NCI-H2107 treated with DMSO at 0.1 percent for 48 hours (cell line): ENCODE measurements around the gene KCNQ1OT1.

Experiments
- DNase-seq: peaks from one replicate; lab custom pipeline; 2025; ENCODE audit not compliant: unreplicated experiment; lab: John Stamatoyannopoulos, UW

Gene KCNQ1OT1

DNA sequence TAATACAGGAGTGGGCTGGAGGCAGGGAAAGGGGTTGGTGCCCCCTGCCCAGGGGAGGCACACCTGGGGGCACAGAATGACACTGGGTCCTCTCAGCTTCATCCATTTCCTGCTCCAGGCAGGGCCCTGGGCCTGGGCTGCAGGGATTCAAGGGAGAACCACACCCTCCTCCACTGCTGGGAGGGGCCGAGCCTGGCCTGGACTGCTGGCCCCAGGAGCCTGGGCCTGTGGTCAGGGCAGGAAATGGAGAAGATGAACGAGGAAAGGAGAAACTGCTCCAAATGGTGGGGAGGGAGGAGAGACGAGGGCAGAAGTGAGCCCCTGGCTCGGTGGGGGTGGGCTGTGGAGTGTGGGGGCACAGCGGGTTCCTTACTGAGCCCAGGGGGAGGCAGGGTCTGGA is 38.1 kb upstream of the KCNQ1OT1 start:
- DNase-seq: no peak

DNA sequence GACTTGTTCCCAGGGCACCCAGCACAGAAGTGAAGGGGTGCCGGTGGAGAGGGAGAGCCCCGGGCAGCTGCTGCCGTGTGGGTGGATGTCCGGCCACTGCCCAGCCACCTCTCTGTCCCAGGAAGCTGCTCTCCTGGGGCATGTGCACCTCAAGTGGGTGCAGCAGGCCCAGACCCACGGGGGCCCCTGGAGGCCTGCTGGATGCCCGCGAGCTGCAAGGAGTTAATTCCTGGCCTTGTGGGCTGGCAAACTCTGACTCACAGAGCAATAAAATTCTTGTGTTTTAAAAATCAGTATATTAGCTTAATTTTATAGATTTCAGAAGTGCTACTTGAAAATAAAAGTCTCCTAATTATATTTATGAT is 37.4 kb upstream of the KCNQ1OT1 start:
- DNase-seq: no peak

DNA sequence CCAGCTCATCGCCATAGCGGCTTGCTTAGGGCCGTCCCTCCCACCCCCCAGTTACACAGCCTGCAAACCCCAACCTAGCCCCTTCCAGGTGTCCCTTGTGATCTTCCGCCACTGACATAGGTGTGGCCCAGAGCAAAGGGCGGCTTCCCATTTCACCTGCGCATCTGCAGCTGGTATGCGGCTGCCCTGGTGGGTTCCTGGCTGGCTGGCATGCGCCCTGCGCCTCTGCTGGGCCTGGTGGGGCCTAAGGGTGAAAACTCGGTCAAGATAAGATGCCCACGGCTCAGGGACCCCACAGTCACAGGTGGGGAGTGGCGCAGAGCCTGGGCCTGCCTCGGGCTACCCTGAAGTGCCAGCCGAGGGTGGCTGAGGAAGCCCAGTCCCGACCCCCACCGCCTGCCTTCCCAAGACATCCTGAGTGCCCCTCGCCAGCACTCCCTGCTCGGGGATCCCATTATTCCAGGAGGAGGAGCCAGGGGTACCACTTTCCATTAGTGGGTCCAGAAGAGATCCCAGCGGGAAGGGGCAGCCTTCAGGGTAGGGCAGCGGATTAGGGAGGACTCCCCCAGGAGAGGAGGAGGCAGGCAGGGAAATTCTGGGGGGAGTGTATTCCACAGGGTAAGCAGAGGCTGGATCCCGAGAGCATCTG is 36.9 kb upstream of the KCNQ1OT1 start:
- no peak for DNase-seq

DNA sequence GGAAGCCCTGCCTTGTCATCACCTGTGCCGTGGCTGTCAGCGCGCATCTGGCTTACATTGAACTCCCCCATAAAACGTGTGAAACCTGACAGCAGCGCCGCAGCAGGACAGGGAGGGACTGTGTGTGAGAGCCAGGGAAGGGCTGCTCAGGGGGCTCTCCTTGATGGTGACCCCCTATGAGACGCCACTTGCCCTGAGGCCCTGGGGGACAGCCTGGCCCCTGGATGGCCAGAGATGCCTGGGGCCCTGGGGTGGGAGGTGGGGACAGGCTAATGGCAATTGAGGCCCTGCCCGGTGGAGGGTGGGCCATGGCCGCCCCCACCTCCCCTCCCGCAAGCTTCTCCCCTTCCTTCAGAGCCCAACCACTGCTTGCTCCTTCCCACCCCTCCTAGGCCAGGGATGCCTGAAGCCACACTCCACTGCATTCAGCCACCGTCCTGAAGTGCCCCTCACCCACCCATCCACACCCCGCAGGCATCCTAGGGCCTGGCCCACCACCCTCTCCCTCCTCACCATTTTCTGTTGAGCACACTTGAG is 35.3 kb upstream of the KCNQ1OT1 start:
- DNase-seq: no peak

DNA sequence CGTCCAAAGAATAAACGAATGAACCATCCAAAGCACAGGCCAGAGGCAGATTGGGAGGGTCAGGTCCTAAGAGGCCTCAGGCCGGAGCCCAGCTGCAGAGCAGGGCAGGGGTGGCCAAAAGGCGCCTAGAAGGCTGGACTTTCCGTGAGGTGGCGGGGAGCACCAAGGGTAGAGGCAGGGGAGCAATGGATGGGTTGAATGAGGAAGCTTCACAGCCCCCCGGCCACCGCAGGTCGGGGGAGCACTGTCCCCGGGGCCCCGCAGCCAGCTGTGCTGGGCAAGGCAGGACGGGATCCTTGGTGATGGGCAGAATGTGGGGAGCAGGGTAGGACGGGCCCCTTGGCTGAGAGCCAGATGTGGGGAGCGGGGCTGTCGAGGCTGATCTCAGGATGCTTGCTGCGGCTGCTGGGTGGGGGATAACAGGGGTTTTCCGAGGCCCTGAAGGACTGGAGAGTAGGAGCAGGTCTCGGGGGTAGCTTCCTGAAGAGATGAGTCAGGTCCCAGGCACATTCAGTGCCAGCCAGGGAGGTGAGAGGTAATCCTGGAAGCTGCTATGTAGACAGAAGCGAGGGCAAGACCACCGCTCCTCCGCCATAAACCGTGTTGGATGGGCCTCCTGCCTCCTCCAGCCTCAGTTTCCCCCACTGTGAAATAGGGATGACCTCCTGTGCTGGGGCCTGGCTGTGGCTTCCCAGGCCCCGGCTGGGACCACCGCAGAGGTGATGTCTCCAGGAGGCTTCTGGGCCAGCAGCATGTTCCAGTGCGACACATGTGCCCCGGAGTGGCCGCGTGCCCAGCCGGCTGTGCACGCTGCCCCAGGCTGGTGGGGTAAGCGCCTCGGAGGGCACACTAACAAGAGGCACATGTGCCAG is 34.6 kb upstream of the KCNQ1OT1 start:
- DNase-seq: no peak

DNA sequence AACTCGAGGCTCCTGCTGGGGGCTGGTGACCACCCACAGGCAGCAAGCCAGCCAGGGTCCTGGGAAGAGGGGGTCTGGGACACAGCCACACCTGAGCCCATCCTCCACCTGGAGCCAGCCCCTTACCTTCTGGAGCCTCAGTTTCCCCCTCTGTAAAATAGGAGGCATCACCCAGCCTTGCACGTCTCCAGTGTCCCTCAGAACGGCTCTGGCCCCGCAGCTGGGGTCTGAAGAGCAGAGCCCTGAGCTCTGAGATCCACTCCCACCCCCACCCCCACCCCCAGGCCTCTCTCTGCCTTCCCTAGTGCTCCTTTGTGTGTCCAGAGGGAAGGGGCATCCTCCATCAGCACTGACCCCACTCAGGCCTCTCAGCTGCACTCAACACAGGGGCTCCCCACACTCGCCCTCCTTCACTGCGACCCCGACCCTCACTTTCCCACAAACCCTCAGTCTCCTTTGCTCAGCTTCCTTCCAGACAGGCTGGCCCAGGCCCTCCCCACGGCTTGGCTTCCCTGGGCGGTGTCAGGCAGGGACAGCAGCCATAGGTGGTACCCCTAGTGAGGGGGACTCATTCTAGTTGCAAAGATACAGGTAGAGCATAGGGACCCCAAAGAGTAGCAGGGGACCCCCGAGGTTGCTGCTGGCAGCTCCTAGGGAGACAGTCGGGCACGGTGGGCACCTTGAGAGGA is 33.3 kb upstream of the KCNQ1OT1 start:
- no peak for DNase-seq

DNA sequence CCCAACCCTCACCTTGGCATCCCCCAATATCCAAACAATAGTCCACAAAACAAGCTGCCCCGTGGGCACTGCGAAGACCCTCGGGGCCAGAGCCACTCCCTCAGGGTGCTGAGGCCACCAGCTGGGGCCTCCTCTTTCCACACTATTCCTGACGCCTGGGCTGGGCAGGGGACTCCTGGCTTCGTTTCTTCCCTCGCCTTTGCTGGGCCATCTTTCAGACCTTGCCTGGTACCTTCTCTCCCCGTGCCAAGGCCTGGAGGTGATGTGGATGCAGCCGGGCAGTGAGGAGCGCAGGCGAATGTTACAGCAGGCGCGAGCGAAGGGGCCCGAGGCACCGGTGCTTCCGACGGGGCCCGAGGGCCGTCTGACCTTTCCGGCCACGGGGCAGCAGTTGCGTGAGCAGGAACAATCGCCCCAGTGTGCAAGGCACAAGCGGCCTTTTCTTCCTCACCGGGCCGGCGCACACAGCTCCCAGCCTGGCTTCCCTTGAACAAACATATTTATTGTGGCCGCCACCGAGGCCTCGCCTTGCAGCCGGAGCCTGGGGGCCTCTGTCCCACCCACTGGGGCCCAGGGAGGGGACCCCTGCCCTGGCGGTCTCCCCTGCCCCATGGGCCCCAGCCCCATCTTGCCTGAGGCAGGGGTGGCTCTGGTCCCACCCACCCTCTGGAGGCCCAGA is 32.6 kb upstream of the KCNQ1OT1 start:
- DNase-seq: no peak

DNA sequence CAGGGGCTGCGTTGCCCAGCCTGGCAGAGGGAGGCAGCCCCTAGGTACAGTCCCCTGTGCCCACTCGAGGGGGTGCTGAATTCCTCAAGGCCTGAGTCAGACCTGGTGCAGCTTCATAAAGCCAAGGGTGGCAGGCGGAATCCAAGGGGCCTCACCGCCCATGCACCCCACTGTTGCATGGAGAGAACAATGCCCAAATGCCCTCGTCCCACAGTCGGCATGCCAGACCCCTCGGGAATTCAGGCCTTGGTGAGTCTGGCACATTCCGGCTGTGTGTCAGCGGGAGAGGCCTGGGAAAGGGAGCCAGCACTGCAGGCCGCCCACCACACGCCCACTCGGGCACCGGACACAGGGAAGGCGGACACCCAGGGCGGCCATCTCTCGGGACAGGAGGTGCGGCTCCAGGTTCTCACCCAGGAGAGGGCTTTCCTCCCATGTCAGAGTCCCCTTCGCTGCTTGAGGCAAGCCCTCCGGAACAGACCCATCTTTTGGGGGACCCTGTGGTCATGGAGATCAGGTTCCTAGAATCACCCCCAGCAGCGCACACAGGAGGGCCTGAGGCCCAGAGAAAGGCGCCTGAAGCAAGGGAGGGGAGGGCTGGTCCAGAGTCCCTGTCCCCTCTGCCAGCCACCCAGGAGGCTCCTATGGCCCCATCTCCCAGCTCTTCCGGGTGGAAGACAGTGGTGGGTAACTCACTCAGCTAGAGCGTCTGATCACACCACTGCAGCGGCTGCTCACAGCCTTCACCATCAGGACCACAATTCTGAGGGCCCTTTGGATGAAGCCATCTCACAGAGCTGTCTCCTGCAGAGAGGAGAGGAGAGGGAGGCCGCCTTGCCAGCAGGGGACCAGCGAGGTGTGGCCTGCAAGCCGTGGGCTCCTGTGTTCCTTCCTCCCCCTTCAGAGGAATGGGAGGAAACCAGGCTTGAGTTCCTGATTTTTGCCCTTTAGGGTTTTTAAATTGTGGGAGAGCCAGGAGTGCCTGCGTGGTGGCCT is 31.6 kb upstream of the KCNQ1OT1 start:
- no peak for DNase-seq

DNA sequence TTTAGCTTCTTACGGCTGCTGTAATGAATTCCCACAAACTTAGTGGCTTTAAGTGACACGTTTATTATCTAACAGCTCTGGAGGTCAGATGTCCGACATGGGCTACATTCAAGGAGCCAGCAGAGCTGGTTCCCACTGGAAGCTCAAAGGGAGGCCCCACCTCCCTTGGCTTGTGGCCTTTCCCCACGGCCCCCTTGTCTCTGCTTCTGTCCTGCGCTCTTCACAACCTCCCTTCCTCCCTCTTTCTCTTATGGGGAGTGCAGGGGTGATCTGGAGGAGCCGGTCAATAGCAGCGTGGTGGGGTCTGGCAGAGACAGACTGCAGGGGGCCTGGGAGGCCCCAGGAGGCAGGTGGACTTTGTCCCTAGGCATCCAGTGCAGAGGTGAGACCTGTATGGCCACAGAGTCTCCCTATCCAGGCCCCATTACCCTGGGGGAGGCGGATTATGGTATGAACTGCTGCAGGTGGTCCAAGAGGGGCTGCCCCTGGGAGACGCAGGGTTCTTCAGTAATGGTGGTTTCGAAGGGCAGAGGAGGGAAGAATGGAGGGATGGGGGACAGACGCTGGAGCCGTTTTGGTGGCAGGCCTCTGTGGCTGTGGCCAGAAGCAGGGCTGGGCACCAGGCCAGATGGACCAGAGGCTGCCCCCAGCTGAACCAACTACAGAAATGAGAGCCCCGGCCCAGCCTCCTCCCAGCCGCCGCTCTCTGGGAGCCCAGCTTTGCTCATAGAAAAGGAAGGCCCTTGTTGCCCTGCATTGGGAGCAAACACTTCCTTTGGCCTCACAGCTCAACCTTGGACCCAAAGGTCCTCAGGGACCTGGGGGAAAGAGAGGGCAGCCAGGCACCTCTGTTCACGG is 30.7 kb upstream of the KCNQ1OT1 start:
- DNase-seq: no peak

DNA sequence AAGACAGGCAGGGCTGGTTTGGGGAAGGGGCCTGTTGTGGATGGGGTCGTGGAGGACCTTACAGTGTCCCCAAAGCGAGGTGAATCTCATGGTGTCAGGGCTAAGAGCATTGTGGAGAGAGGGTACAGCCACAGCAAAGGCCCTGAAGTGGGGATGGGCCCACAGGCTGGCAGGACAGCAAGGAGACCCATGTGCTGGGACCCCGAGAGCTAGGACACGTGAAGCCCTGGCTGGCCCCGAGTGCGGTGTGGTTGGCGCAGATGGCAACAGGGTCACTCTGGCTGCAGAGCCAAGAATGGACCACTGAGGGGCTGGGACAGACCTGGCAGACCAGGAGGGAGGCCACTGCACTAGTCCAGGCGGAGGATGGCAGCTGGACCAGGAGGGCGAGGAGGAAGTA is 30.0 kb upstream of the KCNQ1OT1 start:
- DNase-seq: no peak

DNA sequence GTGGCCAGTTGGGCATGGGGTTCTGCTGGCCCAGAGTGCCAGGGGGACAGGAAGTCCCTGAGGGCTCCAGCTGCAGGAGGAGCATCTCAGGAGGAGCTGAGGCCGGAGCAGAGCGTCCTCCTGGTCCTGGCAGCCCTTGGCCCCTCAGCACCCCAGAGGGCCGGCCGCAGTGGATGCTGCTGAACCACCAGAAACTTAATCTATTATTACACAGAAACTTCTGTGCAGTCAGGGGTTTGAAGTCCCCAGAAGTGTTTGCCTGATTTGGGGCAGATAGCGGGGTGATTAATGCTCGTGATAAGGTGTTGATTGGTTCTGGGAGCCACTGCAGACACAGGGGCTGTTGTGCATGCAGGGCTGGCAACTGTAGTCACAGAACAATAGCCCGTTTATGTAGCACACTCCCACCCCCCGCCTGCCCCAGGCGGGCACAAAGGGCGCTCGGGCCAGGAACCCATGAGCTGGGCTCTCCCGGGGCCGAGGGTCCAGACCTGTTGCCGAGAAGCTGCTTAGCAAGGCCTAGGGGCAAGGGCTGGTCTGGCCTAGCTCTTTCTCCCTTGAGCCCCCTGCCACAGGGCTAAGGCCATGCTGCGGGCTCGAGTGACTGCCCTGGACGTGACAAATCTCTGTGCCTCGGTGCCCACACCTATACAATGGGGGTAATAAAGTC is 29.0 kb upstream of the KCNQ1OT1 start:
- no peak for DNase-seq

DNA sequence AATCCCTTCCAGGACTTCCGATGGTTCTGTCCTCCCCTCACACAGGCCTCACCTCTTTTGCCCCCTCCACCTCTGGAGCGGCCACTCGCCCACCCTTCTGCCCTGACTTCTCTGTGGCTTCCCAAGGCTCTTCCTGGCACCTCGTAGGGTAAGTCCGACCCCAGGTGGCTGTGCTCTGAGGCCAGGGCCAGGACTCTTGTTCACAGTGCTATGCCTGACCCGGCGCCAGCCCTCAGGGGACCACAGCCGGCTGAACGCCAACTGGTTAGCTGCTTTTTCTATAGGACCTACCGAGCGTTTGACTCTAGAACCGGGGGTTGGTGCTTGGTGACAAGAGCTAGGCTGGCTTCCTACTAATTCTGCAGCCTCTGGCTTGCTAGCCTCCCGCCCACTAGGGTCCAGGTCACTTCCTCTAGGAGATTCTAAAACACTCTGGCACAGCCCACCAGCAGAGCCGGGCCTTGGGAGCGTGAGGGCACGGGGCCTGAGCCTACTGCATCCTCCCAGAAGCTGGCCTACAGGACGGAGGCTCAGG is 28.4 kb upstream of the KCNQ1OT1 start:
- no peak for DNase-seq

DNA sequence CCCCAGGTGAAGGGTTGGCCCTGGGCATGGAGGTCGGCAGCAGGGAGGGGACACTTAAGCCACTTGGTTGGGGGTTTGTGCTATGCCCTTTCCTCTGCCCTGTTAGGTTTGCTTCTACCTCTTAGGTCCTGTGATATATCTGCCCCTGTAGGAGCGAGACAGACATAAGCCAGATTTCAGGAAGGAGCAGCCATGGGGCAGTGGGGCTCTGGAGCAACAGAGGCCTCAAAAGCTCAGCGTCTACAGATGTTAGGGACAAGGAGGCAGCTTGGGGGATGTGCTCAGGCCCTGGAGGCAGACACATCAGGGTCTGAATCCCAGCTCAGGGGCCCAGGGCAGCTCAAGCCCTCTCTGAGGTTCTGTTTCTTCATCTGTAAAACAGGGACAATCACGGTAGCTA is 27.2 kb upstream of the KCNQ1OT1 start:
- no peak for DNase-seq

DNA sequence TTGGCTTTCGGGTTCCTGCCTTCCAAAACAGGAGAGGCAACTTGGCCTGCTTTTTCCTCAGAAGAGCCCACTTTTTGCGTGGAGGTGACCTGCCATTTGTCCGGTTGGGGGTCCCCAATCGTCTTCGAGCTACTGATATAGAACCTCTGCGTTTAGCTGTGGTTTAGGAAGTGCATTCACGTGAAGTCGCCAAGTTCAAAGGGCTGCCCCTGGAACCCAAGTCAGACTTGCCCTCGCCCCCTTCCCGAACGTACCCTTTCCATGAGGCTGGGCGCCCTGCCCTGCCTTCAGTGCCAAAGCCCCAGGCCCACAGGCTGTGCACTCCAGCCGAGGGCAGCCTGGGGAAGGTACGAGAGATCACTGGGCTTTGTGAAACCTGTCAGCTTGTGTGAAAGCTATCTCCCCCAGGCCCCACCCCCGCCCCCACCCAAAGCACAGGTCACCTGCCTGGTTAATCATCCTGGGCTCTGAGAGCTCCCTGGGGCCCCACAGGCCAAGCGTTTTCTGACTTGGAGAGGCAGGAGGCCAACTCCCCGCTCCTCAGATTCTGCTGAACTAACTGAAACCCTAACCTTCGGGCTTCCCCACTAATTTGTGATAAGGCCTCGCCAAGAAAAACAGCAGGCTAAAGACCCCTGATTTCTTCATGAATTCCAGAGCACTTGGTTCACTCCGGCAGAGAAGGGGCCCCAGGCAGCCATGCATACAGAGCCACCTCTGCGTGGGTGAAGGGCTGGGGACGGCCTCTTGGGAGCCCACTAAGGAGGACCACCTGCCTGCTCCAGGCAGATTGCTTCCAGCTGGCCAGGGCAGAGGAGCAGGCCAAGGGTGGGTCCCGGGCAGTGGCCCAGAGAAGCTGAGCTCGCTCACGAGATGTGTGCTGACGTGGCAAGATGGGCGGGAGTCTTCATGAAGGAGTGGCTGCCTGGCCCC is 25.8 kb upstream of the KCNQ1OT1 start:
- DNase-seq: no peak

DNA sequence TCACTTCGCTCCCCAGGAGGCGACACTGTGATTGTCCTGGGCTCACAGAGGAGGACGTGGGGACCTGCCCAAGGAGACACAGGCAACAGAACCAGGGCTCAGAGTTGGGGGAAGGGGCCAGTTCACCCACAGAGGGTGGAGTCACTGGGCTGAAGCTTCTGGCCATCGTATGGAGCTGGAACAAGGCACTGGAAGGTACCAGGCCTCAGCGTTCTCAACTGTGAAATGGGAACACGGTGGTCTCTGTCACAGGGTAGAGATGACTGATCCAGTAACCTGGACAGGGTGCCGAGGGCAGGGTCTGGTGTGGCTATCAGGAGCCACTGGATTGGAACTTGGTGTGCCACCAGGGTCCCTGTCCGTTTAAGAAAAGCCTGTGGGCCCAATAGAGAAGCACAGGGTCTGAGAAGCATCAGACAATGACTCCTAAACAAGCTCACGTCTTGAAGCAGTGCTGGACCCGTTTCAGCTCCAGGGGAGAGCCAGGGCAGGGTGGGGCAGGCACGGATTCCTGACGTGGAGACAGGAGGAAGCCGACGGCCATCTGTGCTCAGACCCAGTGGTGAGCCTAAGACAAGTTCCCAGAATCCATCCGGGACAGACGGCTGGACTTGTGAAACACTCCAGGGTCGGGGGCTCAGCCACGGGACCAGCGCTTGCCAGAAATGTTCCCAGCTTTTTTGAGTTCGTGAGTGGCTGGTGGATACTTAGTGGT is 25.0 kb upstream of the KCNQ1OT1 start:
- DNase-seq: no peak

DNA sequence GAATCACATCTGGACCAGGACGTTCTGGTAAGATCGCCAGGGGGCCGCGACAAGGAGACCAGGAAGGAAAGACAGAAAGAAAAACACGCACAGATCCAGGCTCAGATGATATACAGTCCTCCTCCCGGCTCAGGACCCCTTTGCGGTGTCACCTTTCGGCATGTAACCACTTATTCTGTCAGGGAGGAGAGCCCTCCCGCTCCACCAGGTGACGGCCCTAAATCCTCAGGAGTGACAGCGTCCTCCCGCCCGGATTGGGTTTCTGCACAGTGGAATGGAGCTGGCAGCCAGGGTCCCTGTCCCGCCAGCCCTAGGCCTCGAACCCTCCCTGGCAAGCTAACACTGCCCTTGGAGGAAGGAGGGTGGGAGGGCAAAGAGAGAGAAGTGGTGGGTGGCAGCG is 24.3 kb upstream of the KCNQ1OT1 start:
- DNase-seq: no peak

DNA sequence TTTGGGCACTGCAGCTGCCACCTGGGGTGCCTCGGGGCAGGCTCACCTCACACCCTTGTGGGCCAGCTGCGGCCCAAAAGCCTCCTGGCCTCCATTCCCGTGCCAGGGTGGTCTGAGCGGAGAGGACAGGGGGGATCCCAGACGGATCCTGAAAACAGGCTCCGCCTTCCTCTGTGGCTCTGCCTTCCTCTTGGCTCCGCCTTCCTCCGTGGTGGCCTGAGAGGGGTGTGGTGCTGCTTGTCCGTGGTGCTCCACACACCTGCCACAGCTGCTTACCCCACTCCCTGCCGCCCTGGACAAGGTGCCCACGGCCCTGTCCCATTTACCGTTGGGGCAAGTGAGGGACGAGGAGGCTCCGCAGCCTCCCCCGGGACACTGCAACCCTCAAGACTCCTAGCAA is 23.2 kb upstream of the KCNQ1OT1 start:
- DNase-seq: no peak
